DOHH2 (cell line): ENCODE measurements around the gene CDH4.

Source experiments
- EZH2phosphoT487 ChIP-seq: fragments of 200-600 bp; sonication (generic); IDR thresholded peaks from 2 replicates; pipeline ENCODE4 v1.6.1; 2017; ENCODE audit warnings: borderline replicate concordance, mild to moderate bottlenecking, antibody characterized with exemption, low read length, moderate library complexity, mixed read lengths
- TF ChIP-seq, protein P1 (sequence below): fragments of 200-600 bp; sonication (generic); IDR thresholded peaks from one replicate; pipeline ENCODE4 v1.5.1; 2014; ENCODE audit warnings: antibody characterized with exemption, mild to moderate bottlenecking, low read depth, low read length; ENCODE audit not compliant: poor library complexity, severe bottlenecking

GRCh38 chr20:61331543-61331942 is 79.5 kb downstream of the CDH4 start:
- TF ChIP-seq, protein P1, sequence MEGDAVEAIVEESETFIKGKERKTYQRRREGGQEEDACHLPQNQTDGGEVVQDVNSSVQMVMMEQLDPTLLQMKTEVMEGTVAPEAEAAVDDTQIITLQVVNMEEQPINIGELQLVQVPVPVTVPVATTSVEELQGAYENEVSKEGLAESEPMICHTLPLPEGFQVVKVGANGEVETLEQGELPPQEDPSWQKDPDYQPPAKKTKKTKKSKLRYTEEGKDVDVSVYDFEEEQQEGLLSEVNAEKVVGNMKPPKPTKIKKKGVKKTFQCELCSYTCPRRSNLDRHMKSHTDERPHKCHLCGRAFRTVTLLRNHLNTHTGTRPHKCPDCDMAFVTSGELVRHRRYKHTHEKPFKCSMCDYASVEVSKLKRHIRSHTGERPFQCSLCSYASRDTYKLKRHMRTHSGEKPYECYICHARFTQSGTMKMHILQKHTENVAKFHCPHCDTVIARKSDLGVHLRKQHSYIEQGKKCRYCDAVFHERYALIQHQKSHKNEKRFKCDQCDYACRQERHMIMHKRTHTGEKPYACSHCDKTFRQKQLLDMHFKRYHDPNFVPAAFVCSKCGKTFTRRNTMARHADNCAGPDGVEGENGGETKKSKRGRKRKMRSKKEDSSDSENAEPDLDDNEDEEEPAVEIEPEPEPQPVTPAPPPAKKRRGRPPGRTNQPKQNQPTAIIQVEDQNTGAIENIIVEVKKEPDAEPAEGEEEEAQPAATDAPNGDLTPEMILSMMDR = no peak
- TF ChIP-seq EZH2phosphoT487 = no peak
